Rectal smooth muscle tissue (tissue), 1 donor: ENCODE measurements around the gene CNTN4.

ENCODE experiments used
- H3K27ac ChIP-seq: one replicate; pipeline ENCODE4 v1.7.0; 2013; ENCODE audit warnings: low read depth, low read length, inconsistent platforms
- H3K27me3 ChIP-seq: one replicate; pipeline ENCODE4 v1.7.0; 2013; ENCODE audit warnings: low read length; ENCODE audit not compliant: control insufficient read depth, insufficient read depth
- H3K36me3 ChIP-seq: one replicate; pipeline ENCODE4 v1.7.0; 2013; ENCODE audit warnings: low read length; ENCODE audit not compliant: control insufficient read depth, insufficient read depth
- H3K4me1 ChIP-seq: one replicate; pipeline ENCODE4 v1.7.0; 2013; ENCODE audit warnings: low read length; ENCODE audit not compliant: control insufficient read depth, insufficient read depth
- H3K4me3 ChIP-seq: one replicate; pipeline ENCODE4 v1.7.0; 2013; ENCODE audit warnings: low read length
- H3K9ac ChIP-seq: one replicate; pipeline ENCODE4 v1.7.0; 2013; ENCODE audit warnings: low read length

CNTN4 gene

DNA sequence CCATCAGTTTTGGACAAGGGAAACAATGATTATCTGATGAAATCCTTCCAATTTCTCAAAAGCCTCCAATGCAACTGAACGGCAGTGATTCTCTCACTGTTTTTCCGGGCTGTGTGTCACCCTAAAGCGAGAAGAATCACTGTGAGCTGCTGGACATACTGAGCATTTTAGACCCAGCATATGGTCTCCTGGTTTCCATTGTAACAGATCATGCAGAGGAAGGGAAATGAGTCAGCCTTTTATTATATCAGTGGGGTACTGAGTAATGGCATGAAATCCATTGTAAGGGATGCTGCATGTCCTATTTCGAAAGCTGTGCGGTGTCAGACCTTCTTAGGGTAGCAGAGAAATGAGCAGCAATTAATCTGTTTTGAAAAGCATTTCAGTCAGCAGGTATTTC is 724.4 kb downstream of the CNTN4 start:
- Histone ChIP-seq H3K9ac (no peak overlapping the region), H3K27ac (no peak overlapping the region), H3K4me3 (no peak overlapping the region), H3K36me3 (no peaks in the 10 kb centered on the region), H3K27me3 (no peaks in the 10 kb centered on the region), H3K4me1 (no peaks in the 10 kb centered on the region)

DNA sequence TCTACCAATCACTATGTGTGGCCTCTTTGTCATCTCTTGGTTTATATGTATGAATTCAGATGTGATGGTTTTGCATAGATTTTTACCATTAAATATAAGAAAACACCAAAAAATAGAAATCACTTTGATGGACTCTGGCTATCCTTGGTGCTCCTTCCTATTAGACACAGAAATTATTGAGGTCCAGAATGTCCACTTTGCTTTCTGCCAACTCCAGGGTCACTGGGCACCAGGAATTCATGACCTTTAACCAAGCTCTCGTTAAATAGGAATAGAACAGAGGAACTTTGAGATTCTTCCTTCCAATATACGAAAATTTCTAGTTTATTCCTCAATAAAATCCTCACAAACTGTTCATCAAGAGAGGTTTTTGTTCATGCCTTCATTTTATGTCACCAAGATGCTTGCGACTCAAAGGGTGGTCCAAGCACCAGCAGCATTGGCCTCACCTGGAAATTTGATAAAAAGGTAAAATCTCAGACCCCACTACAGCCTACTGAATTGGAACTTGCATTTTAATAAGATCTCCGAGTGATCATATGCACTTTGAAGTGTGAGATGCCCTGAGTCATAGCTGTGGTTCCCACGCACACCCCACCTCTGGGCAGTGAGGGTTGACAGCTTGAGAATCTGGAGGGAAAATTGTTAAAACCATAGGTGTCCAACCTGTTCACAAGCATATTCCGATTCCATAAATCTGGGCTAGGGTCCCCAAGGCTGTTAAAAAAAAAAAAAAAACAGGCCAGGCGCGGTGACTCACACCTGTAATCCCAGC is 725.0 kb downstream of the CNTN4 start:
- H3K4me3 ChIP-seq: no peak overlapping the region
- no peak overlapping the region for H3K9ac ChIP-seq
- H3K27me3 ChIP-seq: no peaks in the 10 kb centered on the region
- no peaks in the 10 kb centered on the region for H3K4me1 ChIP-seq
- H3K36me3 ChIP-seq: no peaks in the 10 kb centered on the region
- H3K27ac ChIP-seq: no peak overlapping the region

DNA sequence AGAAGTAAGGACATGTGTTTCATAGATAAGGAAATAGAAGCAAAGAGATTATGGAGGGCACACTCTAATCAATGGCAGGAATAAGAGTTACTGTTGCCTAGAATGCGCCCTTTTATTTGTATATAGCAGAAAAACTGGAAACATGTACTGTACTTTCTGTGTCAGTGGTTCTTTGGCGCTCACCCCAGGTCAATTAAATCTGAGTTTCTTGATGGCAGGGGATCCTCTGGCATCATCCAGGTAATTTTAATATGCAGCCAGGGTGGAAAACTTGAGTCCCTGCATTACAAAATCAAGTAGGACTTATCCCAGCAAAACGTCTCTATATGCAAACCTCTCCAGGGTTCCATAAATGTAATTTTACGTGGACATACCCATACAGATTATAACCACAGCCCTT is 727.4 kb downstream of the CNTN4 start:
- Histone ChIP-seq H3K4me3 (no peak overlapping the region), H3K4me1 (no peaks in the 10 kb centered on the region), H3K27ac (no peak overlapping the region), H3K27me3 (no peaks in the 10 kb centered on the region), H3K36me3 (no peaks in the 10 kb centered on the region), H3K9ac (no peak overlapping the region)

GRCh38 chr3:2826453-2826852 is 727.8 kb downstream of the CNTN4 start:
- Histone ChIP-seq H3K4me1 (no peaks in the 10 kb centered on the region), H3K27ac (no peak overlapping the region), H3K4me3 (no peak overlapping the region), H3K36me3 (no peaks in the 10 kb centered on the region), H3K9ac (no peak overlapping the region), H3K27me3 (no peaks in the 10 kb centered on the region)

DNA sequence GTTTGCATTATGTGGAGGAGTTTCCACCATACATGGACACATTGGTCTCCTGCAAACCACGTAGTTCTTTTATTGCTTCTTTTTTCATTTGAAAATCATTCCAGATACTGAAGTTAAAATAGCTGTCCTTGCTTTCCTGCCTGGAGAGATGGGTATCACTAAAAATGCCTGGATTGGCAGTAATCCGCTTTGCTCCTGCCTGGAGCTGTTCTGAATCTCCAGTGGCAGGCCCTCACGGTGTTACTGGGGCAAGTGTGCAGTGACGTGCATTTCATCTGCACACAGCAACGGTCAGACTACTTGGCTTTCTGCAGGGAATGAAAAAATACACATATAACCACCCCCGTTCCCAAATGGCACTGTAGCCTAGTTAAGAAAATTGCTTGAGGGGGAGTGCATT is 738.6 kb downstream of the CNTN4 start:
- Histone ChIP-seq H3K4me1 (no peaks in the 10 kb centered on the region), H3K36me3 (no peaks in the 10 kb centered on the region), H3K27ac (no peak overlapping the region), H3K27me3 (no peaks in the 10 kb centered on the region), H3K4me3 (no peak overlapping the region), H3K9ac (no peak overlapping the region)

DNA sequence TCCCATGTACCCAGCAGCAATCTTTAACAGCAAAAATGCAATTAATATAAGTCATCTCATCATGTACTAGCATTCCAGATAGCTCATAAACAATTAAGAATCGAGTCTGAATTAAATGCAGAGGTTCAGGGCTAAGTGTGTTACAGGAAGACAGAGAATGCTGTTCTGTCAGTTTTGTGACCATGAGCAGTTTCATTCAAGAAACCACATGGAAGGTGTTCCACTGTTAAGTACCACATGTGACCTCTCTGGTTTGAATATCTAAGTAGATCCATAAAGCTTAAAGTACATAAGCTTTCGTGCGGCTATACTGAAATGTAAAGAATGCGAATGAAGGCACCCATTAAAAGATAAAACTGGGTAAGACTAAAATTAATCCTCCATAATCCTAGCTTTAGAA is 739.2 kb downstream of the CNTN4 start:
- H3K27ac ChIP-seq: no peak overlapping the region
- H3K36me3 ChIP-seq: no peaks in the 10 kb centered on the region
- no peak overlapping the region for H3K9ac ChIP-seq
- no peak overlapping the region for H3K4me3 ChIP-seq
- H3K27me3 ChIP-seq: no peaks in the 10 kb centered on the region
- no peaks in the 10 kb centered on the region for H3K4me1 ChIP-seq

- no peak overlapping the region for H3K27ac ChIP-seq
- no peaks in the 10 kb centered on the region for H3K27me3 ChIP-seq
- no peak overlapping the region for H3K4me3 ChIP-seq
- H3K4me1 ChIP-seq: no peaks in the 10 kb centered on the region
- H3K9ac ChIP-seq: no peak overlapping the region
- no peaks in the 10 kb centered on the region for H3K36me3 ChIP-seq
Measured at GRCh38 chr3:2838546-2839157, 740.0 kb downstream of the CNTN4 start.

GRCh38 chr3:2839876-2840275 is 741.2 kb downstream of the CNTN4 start:
- Histone ChIP-seq H3K4me1 (no peaks in the 10 kb centered on the region), H3K4me3 (no peak overlapping the region), H3K27ac (no peak overlapping the region), H3K27me3 (no peaks in the 10 kb centered on the region), H3K36me3 (no peaks in the 10 kb centered on the region), H3K9ac (no peak overlapping the region)

- H3K9ac ChIP-seq: no peak overlapping the region
- H3K27ac ChIP-seq: no peak overlapping the region
- no peaks in the 10 kb centered on the region for H3K27me3 ChIP-seq
- H3K4me3 ChIP-seq: no peak overlapping the region
- H3K36me3 ChIP-seq: no peaks in the 10 kb centered on the region
- no peaks in the 10 kb centered on the region for H3K4me1 ChIP-seq
Measured at GRCh38 chr3:2847062-2847841, 748.6 kb downstream of the CNTN4 start.

- no peak overlapping the region for H3K9ac ChIP-seq
- H3K4me1 ChIP-seq: no peaks in the 10 kb centered on the region
- no peaks in the 10 kb centered on the region for H3K27me3 ChIP-seq
- H3K27ac ChIP-seq: no peak overlapping the region
- H3K4me3 ChIP-seq: no peak overlapping the region
- no peaks in the 10 kb centered on the region for H3K36me3 ChIP-seq
Measured at GRCh38 chr3:2849092-2849491, 750.4 kb downstream of the CNTN4 start.

DNA sequence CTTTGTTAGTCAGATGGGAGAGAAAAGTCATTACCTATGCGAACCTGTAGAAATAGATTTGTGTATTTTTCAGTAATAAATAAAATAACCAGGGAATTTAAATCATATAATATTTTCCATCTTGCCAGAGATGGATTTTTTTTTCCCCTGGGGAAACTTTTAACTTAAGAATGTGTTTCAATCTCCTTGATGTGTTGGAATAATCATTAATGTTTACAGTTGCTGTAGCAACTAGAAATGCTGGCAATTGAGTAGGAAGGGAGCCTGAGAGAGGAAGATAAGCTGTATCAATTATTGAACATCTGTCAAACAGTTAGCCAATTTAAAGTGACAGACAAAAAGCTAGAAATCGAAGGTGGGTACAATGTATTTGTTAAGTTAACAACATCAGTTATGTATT is 752.0 kb downstream of the CNTN4 start:
- Histone ChIP-seq H3K9ac (no peak overlapping the region), H3K27me3 (no peaks in the 10 kb centered on the region), H3K36me3 (no peaks in the 10 kb centered on the region), H3K4me3 (no peak overlapping the region), H3K4me1 (no peaks in the 10 kb centered on the region), H3K27ac (no peak overlapping the region)

GRCh38 chr3:2851361-2851760 is 752.7 kb downstream of the CNTN4 start:
- H3K36me3 ChIP-seq: no peaks in the 10 kb centered on the region
- no peak overlapping the region for H3K4me3 ChIP-seq
- no peaks in the 10 kb centered on the region for H3K4me1 ChIP-seq
- H3K9ac ChIP-seq: no peak overlapping the region
- no peak overlapping the region for H3K27ac ChIP-seq
- H3K27me3 ChIP-seq: no peaks in the 10 kb centered on the region
